Measurements from ENCODE around the gene PRMT5.

GRCh38 chr14:22890416-22890815 is 38.8 kb downstream of the PRMT5 start:
- TF ChIP-seq FOXA1 (IDR thresholded peaks at IDR 0.05) (no peak), L3MBTL2 (conservative IDR thresholded peaks at IDR 0.05) (no peak)

All from HEK293T (cell line).